ENCODE data around the gene VAMP4.

VAMP4 gene

GRCh38 chr1:171783816-171784530 is 42.1 kb upstream of the VAMP4 start:
- TF ChIP-seq CTCF (IDR thresholded peaks at IDR 0.05; ENCODE audit: low read depth, low read length): no peak
- DNase-seq (ENCODE audit: extremely low read depth, low read depth): no peak

- no peak for TF ChIP-seq CTCF (IDR thresholded peaks at IDR 0.05; ENCODE audit: low read depth, low read length)
- peak; percentile 97 for DNase-seq (ENCODE audit: extremely low read depth, low read depth)
Measured at GRCh38 chr1:171781176-171781875, 39.5 kb upstream of the VAMP4 start, which contains the start of gene METTL13. Gene METTL13 (plus strand): TSS chr1:171781660. CDS start chr1:171781968, 308 bp downstream.

GRCh38 chr1:171780583-171781175 is 38.8 kb upstream of the VAMP4 start:
- no peak for TF ChIP-seq CTCF (IDR thresholded peaks at IDR 0.05; ENCODE audit: low read depth, low read length)
- no peak for DNase-seq (ENCODE audit: extremely low read depth, low read depth)

- no peak for TF ChIP-seq CTCF (IDR thresholded peaks at IDR 0.05; ENCODE audit: low read depth, low read length)
- DNase-seq (ENCODE audit: extremely low read depth, low read depth): no peak
Measured at GRCh38 chr1:171772312-171772711, 30.4 kb upstream of the VAMP4 start.

- TF ChIP-seq CTCF (IDR thresholded peaks at IDR 0.05; ENCODE audit: low read depth, low read length): no peak
- DNase-seq (ENCODE audit: extremely low read depth, low read depth): no peak
Measured at GRCh38 chr1:171769754-171770153, 27.9 kb upstream of the VAMP4 start.

- no peak for DNase-seq (ENCODE audit: extremely low read depth, low read depth)
- TF ChIP-seq CTCF (IDR thresholded peaks at IDR 0.05; ENCODE audit: low read depth, low read length): no peak
Measured at GRCh38 chr1:171769171-171769570, 27.3 kb upstream of the VAMP4 start.

- no peak for TF ChIP-seq CTCF (IDR thresholded peaks at IDR 0.05; ENCODE audit: low read depth, low read length)
- no peak for DNase-seq (ENCODE audit: extremely low read depth, low read depth)
Measured at GRCh38 chr1:171763764-171764163, 21.9 kb upstream of the VAMP4 start.
